Measurements from ENCODE around the gene TULP4. TPM values are rescaled to one million over a fixed set of nuclear protein-coding genes. Genes with fewer than 3 reads are reported as not detected.
"Not testable (repeated sequence)": the region's sequence is repeated elsewhere in the genome, so short reads cannot be mapped to it uniquely, and the experiment has no call there.

Gene TULP4
- total RNA-seq, 3 donors from 2014 or later, result 104 to 171 (median 112) TPM

DNA sequence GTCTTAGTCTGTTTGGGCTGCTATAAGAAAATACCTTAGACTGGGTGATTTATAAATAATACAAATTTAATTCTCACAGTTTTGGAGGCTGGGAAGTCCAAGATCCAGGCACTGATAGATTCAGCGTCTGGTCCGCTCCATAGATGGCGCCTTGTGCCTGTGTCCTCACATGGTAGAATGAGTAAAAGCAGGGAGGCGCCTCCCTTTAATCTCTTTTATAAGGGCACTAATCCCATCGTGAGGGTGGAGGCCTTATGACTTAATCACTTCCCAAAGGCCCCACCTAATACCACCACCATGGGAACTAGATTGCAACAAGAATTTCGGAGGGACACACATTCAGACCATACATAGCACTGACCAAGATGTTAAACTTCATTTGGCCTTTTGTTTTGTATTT, 156.4 kb downstream of the TULP4 start:
- DNase-seq (ENCODE audit: low spot score in 2 of 2), result no peak
- no peaks in the 10 kb centered on the region for H3K27me3 ChIP-seq
- no peak overlapping the region for H3K27ac ChIP-seq
- TF ChIP-seq, protein P1, sequence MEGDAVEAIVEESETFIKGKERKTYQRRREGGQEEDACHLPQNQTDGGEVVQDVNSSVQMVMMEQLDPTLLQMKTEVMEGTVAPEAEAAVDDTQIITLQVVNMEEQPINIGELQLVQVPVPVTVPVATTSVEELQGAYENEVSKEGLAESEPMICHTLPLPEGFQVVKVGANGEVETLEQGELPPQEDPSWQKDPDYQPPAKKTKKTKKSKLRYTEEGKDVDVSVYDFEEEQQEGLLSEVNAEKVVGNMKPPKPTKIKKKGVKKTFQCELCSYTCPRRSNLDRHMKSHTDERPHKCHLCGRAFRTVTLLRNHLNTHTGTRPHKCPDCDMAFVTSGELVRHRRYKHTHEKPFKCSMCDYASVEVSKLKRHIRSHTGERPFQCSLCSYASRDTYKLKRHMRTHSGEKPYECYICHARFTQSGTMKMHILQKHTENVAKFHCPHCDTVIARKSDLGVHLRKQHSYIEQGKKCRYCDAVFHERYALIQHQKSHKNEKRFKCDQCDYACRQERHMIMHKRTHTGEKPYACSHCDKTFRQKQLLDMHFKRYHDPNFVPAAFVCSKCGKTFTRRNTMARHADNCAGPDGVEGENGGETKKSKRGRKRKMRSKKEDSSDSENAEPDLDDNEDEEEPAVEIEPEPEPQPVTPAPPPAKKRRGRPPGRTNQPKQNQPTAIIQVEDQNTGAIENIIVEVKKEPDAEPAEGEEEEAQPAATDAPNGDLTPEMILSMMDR (IDR thresholded peaks at IDR 0.05), result no peak
- H3K4me1 ChIP-seq, result no peaks in the 10 kb centered on the region
- intact Hi-C loops (cut with DNase I; ENCODE audit: low total_unique reads), result no loop called here
- H3K36me3 ChIP-seq, result no peaks in the 10 kb centered on the region
- no peaks in the 10 kb centered on the region for H3K9me3 ChIP-seq
- H3K4me3 ChIP-seq, result no peak overlapping the region

DNA sequence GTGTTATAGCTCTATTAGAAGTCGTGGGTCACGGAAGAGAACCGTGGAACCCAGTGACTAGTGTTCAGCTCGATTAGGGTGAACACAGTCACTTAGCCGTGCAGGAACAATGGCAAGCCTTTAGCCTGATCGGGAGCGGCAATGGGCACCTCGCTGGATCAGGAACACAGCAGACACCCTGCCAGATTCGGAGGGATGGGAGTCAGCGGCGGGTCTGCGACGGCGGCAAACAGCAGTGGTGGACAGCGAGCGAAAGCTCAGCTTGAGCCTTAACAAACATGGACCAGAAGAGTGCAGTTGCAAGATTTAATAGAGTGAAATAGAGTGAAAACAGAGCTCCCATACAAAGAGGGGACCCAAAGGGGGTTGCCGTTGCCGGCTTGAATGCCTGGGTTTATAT, 157.8 kb downstream of the TULP4 start:
- H3K4me1 ChIP-seq; H3K4me3 ChIP-seq; H3K9me3 ChIP-seq; H3K27me3 ChIP-seq; H3K36me3 ChIP-seq; DNase-seq (ENCODE audit: low spot score in 2 of 2); H3K27ac ChIP-seq; intact Hi-C loops (cut with DNase I; ENCODE audit: low total_unique reads): not testable (repeated sequence)

- Histone ChIP-seq H3K9me3 (no peaks in the 10 kb centered on the region), H3K4me3 (no peak overlapping the region), H3K27me3 (no peaks in the 10 kb centered on the region), H3K4me1 (no peaks in the 10 kb centered on the region), H3K36me3 (no peaks in the 10 kb centered on the region), H3K27ac (no peak overlapping the region)
- DNase-seq (ENCODE audit: low spot score in 2 of 2), result no peak
- intact Hi-C loops (cut with DNase I; ENCODE audit: low total_unique reads), result no loop called here
- TF ChIP-seq POLR2AphosphoS5 (IDR thresholded peaks at IDR 0.05) (no peak), POLR2A (IDR thresholded peaks at IDR 0.05) (no peak)
- TF ChIP-seq, protein P1 (IDR thresholded peaks at IDR 0.05), result no peak
Measured at GRCh38 chr6:158471339-158471738, 159.1 kb downstream of the TULP4 start.

DNA sequence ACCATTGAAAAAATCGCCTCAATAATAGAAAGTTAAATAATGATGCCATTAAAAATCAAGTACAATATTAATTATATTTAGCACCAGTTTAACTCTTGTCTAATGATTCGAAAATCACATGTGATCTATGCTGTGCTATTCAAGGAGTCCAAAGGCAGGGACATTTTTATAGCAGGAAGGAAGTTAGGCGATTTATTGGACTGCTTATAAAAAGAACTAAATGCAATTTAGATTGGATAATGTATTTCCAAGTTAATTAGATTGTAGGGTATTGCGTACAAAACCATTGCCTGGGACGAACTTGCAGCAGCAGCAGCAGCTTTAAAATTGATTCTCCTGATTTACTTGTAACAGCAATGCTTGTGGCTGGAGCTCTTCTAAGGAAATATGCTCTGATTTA, 160.2 kb downstream of the TULP4 start:
- Histone ChIP-seq H3K27ac (no peak overlapping the region), H3K4me1 (no peaks in the 10 kb centered on the region), H3K36me3 (no peaks in the 10 kb centered on the region), H3K9me3 (no peaks in the 10 kb centered on the region), H3K4me3 (no peak overlapping the region), H3K27me3 (no peaks in the 10 kb centered on the region)
- intact Hi-C loops (cut with DNase I; ENCODE audit: low total_unique reads), result no loop called here
- TF ChIP-seq POLR2A (IDR thresholded peaks at IDR 0.05) (no peak), POLR2AphosphoS5 (IDR thresholded peaks at IDR 0.05) (no peak)
- TF ChIP-seq, protein P1 (IDR thresholded peaks at IDR 0.05), result no peak
- DNase-seq (ENCODE audit: low spot score in 2 of 2), result no peak

GRCh38 chr6:158474961-158475343, 162.7 kb downstream of the TULP4 start:
- Histone ChIP-seq H3K27me3 (no peaks in the 10 kb centered on the region), H3K9me3 (no peaks in the 10 kb centered on the region), H3K4me3 (no peak overlapping the region), H3K27ac (no peak overlapping the region), H3K36me3 (no peaks in the 10 kb centered on the region), H3K4me1 (no peaks in the 10 kb centered on the region)
- TF ChIP-seq POLR2AphosphoS5 (IDR thresholded peaks at IDR 0.05) (no peak), POLR2A (IDR thresholded peaks at IDR 0.05) (no peak)
- TF ChIP-seq, protein P1 (IDR thresholded peaks at IDR 0.05), result no peak
- intact Hi-C loops (cut with DNase I; ENCODE audit: low total_unique reads), result no loop called here
- DNase-seq (ENCODE audit: low spot score in 2 of 2), result no peak
